ENCODE measurements around the gene ELOVL1.

DNA sequence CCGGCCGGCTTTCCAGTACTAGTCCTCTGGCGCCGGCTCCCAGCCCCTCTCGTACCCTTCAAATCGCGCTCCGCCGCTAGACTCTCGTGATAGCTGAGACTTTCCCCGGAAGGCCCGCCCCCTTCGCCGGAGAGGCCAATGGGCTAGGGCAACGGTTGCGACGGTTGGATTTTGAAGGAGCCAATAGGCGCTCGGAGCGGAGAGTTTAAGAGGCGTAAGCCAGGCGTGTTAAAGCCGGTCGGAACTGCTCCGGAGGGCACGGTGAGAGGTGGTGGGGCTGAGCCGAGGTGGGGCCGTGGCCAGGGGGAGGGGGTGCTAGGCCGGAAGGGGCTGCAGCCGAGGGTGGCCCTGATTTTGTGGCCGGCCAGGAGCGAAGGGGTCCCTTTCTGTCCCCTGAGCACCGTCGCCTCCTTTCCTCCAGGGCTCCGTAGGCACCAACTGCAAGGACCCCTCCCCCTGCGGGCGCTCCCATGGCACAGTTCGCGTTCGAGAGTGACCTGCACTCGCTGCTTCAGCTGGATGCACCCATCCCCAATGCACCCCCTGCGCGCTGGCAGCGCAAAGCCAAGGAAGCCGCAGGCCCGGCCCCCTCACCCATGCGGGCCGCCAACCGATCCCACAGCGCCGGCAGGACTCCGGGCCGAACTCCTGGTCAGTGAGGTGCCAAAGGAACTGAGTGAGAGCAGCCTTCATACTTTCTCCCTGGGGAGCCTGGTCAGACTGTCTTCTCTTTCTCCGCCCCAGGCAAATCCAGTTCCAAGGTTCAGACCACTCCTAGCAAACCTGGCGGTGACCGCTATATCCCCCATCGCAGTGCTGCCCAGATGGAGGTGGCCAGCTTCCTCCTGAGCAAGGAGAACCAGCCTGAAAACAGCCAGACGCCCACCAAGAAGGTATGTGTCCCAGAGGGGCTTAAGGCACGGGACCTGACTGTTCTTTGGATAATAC is 8.8 kb downstream of the ELOVL1 start, which contains the start of gene CDC20:
- TF ChIP-seq, protein P1, sequence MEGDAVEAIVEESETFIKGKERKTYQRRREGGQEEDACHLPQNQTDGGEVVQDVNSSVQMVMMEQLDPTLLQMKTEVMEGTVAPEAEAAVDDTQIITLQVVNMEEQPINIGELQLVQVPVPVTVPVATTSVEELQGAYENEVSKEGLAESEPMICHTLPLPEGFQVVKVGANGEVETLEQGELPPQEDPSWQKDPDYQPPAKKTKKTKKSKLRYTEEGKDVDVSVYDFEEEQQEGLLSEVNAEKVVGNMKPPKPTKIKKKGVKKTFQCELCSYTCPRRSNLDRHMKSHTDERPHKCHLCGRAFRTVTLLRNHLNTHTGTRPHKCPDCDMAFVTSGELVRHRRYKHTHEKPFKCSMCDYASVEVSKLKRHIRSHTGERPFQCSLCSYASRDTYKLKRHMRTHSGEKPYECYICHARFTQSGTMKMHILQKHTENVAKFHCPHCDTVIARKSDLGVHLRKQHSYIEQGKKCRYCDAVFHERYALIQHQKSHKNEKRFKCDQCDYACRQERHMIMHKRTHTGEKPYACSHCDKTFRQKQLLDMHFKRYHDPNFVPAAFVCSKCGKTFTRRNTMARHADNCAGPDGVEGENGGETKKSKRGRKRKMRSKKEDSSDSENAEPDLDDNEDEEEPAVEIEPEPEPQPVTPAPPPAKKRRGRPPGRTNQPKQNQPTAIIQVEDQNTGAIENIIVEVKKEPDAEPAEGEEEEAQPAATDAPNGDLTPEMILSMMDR (conservative IDR thresholded peaks at IDR 0.05; ENCODE audit: low read depth, low read length), result no peak
- no peak for TF ChIP-seq EZH2 (IDR thresholded peaks at IDR 0.05; ENCODE audit: borderline replicate concordance, low read depth, low read length, poor library complexity, severe bottlenecking)

Data from A673 (cell line).